Globus pallidus (tissue), 1 donor: ENCODE results near the gene TMEM62.
"Not testable (repeated sequence)": the region's sequence is repeated elsewhere in the genome, so short reads cannot be mapped to it uniquely, and the experiment has no call there.

ENCODE experiments used
- DNase-seq: peaks from one replicate; pipeline ENCODE4 v3.0.0-alpha.2; 2015; ENCODE audit warnings: low spot score

Gene TMEM62

DNA sequence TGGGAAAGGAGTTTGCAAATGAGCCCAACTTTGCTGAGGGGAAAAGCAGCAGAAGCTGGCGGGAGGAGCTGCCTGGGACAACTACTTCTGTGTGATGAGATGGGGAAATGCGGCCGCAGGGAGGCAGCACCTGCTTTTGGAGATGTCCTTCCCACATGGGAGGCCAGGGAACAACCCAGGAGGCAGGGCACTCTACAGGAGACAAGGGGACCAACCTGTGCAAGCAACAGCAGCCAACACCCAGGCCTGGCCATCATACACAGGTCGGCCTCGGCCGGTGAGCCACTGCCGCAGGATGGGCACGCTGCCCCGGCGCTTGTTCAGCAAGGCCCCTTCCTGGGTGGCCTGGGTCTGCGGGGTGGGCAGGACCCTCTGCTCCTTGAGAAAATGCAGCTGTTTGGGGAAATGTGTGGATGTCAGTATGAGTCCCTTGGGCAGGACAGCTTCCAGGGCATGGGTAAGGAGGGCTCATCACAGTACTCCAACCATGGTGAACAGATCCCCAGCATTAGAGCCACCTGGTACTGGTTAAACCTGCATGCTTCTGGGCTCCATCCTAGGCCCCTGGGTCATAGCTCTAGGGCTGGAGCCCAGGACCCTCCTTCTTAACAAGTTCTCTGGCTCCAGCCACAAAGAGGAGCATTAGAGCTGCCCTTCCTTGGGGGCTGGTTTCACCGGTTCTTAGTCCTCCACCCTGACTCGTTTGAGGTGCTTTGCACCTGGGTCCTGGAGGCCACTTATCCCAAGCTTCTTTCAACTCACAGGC lies 75.9 kb downstream of the TMEM62 start:
- DNase-seq: no peak

DNA sequence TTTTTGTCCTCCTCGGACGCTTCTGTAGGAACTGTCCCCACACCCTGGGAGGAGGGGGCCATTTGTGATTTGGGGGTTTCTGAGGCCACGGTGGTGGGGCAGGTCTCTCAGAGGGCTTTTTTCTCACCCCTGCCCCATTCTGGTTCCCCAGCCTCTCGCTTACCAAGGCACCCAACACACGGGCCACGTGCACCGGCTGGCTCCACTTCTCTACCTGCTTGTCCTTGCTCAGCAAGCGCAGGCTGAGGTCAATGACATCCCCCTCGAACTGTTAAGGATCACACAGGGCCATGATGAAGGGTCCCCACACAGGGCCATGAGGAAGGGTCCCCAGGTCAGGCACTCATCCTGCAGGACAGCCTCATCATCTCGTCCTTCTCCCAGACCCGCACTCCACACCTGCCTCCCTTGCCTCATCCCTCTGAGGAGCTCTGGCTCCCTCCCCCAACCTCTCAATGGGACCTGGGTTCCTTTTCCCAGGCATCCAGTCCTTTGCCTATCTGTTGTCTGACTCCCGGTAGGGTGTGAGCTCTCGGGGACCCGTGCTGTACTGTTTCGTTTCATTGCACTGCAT lies 76.9 kb downstream of the TMEM62 start:
- no peak for DNase-seq

DNA sequence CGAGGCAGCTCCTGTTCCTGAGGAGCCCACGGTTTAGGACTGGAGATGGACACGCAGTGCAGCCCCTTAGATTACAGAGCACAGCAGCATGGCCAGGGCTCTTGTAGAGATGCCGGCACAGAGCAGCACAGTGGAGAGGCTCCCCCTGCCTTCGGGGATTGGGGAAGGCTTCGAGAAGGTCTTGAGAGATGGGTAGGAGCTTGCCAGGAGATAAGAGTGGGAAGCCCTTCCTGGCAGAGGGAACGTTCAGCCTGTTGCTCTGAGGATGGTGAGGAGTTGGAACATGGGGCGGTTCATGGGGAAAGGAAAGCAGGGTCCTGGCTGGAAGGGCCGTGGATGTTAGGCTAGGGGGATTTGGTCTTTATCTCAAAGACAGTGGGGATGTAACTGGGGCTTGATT lies 77.4 kb downstream of the TMEM62 start:
- DNase-seq: no peak

DNA sequence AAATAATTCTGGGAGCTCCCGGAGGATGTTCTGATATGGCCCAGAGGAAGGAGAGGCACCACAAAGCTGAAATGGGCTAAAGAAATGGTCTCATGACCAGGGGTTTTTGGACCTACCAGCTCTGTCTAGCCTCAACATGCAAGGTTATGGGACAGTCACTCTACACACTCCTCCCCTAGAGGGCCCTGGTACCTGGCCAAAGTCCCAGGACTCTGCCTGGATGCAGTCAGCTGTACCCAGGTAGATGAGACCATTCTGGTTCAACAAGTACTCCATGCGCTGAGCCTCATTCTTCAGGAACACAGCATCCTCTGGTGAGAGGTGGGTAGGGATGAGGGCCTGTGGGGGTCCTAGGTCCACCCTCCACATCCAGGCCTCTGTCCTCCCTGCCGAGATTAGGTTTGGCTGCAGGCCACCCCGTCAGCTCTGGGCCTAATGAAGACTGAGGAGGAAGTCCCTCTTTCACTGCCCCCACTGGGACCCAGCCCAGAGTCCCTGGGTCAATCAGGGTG lies 77.9 kb downstream of the TMEM62 start:
- DNase-seq: no peak

DNA sequence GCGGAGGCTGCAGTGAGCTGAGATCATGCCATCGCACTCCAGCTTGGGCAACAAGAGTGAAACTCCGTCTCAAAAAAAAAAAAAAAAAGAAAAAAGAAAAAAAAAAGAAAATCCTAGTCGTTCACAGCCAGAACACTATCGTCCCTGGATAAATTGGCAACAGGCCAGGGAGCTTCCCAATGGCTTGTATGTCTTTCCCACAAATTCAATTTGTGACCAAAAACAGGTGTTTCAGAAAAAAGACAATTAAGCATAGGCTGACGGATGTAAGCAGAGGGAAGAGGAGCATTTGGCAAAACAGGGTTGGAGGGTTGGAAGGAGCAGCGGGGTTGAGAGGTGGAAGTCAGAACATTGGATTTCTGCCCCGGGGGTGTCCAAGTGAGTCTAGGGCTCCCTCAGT lies 78.9 kb downstream of the TMEM62 start:
- DNase-seq: no peak

DNA sequence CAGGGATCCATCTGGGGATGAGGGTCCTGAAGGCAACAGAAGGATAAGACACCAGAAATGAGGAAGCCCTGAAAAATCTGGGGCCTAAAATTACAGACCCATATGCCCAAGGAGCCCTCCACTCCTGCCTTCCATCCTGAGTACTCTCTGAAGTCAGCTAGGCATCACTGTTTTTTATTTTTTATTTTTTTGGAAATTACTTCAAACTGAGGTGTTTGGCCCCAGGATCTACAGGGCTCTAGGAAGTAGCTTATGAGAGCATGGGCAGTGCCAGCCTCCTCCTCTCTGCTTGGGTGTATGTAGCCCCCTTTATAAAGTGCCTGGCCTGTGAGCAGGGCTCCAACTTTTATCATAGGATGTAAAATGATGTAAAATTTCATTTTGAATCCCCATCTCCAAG lies 79.6 kb downstream of the TMEM62 start:
- no peak for DNase-seq

DNA sequence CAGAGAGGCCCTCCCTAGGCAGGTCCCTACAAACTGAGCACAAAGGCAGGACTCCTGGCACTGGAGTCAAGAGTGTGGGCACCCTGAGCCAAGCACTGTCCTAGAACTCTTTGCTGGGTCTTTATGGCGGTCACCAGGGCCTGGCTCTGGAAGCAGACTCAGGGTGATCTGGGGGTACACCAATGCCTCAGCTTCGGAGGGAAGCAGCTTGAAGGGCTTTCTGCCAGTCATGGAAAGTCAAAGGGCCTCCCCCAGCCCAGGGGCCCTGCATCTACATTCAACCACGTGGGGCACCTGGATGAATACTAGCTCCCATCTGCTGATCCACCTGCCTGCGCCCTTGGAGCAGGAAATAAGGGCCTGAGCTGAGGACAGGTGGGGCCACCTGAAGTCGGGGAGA lies 80.1 kb downstream of the TMEM62 start:
- DNase-seq: no peak

DNA sequence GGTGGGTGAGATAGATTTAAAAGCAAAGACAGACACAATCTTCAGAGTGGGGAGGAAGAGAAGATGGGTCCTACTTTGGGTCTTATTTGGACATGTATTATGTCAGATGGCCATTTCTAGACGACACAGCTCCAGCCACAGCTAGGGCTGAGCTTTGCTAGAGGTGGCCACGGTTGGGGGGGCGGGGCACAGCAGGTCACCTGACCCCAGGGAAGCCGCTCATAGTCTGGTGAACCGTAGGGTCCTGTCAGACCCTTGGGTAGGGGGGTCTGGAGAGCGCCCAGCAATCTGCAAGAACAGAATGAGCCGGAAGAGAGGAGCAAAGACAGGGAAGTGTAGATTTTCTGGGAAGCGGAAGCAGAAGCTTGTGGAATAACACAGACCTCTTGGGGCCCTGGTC lies 80.8 kb downstream of the TMEM62 start:
- no peak for DNase-seq

DNA sequence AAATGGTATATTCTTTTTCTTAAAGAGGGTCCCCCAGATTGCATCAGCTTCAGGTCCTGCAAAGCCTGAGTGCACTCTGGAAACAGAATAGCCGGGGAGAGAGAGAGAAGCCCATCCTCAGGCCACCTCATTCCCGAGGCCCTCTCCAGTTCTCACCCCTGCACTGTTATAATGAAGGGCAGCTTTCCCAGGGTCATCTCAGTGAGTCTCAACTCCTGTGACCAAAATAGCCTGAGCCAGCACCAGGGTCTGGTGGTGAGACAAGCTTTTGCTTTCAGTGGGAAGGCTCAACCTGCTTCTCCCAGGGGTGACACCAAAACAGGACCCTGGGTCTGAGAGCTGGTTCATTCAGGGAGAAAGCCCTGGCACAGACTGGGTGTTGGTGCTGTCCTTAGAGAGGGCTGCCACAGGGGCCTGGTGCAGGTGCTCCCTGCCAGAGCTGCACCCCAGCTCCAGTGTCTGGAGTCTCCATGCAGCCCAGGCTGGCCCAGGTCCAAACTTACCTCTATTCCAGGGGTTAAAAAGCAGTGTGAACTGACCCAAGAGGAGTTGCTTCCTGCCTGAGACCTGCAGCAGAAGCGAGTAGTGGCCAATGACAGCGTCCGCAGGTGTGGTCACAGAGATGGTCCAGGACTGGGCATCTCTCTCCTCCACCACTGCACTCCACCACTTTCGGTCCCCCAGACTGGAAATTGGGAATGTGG lies 81.4 kb downstream of the TMEM62 start:
- no peak for DNase-seq

DNA sequence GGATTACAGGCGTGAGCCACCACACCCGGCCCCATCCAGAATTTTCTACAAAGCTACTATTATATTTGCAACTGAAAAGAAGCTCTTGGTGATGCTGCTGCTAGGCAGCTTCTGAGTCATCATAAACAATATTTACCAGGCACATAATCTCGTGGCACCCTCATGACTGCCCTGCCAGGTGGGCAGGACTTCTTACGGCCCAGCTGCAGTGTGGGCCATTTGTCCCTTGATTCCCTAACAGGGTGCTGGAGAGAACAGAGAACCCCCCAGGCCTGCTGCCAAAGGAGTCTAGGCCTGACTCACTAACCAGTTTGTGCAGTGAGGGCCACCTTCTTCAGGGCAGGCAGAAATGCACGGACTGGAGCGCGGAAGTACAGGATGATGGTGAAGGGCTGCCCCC lies 82.6 kb downstream of the TMEM62 start:
- DNase-seq: no peak

DNA sequence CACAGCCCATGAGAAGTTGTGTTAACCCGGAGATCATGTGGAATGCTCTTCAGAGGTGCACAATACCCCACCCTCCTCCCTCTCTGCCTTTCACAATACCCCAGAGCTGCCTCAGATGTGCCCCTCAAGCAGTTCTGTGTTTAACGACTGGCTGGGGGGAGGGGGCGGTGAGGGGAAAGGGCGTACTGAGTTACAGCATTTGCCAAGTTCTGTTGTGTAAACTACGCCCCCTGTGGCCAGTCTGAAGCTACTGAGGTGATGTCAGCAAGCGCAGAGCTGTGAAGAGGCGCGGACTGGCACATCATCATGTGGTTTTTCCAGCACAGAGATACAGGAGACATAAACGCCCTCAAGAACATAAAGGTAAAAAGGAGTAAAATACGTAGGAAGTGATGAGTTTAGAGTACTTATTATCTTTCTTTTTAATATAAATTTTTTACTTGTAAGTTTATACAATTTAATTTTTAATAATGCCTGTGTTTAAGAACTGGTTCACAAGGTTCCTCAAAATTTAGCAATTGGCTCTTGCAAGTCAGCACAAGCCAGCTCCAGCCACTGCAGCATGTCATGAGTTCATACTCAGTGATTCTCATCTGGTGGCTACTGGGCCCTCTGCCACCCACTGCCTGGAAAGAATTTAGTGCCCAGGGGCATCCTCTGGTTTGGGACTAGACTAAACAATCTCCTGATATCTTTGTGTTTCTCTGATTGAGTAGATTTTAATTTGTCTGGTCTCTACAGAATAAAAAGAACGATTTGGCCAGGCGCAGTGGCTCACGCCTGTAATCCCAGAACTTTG lies 85.7 kb downstream of the TMEM62 start:
- no peak for DNase-seq

DNA sequence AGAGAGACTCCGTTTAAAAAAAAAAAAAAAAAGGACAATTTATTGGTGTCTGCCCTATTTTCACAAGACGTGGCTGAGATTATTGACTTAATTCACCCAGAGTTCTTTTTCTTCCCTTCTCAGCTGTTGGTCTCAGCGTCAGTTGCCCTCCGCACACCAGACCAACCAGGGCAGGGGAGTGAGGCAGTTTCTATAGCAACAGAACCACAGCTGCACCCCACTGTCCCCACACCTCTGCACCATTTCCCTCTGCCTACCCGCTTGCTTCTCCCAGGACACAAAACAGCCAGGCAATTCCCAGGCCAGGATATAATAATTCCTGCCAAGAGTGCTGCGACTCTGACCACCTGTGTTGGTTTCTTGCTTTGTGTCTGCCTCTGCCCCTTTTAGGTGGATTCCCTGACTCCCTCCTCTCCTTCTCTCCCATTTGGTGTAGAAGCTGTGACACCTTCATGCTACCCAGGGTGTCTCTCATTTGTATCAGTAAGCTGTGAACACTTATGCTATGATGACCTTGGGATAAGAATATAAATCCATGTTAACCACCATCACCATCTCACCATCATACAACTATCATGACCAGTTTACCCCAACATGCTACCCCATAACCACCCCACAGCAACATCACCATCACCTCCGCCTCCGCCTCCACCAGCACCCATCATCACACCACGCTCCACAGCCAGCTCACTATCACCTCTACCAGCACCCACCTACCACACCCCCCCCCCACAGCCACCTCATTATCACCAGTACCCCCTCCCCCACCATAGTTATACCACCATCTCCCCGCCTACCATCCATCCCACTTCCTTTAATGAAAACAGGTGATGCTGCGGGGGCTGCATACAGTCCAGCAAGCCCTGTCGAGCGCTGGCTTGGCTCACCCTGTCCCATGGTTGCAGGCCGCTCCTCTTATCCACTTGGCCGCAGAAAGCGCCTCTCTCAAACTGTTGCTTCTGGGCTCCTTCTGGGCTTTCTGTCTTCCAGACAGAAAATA lies 86.8 kb downstream of the TMEM62 start:
- no peak for DNase-seq

DNA sequence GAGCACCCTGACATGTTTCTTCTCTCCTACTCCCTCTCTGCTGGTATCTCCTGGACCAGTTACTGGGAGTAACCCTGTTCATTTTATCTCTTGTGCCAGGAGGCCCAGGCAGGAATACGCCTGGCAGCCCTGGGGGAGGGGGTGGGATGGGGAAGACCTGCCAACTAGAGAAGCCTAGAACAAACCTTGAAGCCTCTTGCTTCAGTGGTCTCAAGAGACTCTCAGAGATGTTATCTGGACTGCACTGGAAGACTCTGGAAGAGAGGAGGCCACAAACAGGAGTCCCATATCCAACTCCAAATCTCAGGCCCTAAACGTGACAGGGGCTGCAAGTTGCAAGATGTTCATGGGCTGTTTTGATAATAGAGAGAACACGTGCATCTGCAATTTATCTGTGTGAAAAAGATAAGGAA lies 87.6 kb downstream of the TMEM62 start, which contains the start of gene EPB42:
EPB42 (minus strand) TSS at position 28 of the 413 bp plus-strand sequence. CDS start 193 bp downstream, outside the sequence.
- no peak for DNase-seq

DNA sequence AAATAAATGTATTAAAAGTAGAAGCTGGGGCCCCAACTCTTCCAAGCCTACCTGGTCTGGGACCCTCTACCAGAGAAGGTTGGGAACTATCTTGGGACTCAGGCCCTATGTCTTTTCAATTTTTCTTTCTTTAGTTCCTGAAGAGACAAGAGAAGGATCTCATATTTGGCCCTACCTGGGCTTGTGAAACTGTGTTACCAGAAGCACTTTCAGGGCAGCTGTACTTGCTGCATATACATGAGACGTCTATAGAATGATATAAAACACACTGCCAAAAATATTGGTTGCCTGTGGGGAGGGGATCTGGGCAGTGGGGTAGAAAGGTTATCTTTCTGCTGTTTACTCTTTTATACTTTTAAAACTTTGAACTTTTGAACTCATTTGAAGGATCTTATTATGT lies 88.0 kb downstream of the TMEM62 start:
- DNase-seq: no peak

DNA sequence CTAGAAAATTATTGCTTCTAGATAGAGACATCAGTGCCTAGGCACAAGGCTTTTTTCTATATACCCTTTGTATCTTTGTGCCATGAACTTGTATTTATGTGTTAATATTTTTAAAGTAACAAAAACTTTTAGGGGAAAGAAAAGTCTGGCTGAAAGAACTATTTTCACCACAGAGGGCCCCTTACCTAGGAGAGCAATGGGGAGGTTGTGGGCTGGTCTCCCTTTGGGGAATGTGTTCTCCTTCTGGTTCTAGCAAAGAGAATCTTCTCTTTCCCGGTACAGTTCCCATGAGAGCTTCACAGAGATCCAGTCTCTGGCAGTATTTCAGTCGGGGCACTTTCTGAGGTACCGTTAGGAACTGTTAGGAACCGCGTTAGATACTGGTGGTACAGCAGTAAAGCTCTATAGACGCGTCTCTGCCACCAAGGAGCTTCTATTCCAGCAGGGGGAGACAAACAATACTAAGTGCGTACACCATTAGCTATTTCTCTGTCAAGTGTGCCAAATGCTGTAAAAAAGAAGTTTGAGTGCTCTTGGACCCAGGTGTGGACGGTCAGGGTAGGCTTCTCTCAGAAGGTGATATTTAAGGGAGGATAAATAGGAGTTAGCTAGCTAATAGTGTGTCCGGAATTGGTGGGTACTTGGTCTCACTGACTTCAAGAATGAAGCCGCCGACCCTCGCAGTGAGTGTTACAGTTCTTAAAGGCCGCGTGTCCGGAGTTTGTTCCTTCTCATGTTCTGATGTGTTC lies 92.0 kb downstream of the TMEM62 start:
- peak; percentile 58 for DNase-seq

DNA sequence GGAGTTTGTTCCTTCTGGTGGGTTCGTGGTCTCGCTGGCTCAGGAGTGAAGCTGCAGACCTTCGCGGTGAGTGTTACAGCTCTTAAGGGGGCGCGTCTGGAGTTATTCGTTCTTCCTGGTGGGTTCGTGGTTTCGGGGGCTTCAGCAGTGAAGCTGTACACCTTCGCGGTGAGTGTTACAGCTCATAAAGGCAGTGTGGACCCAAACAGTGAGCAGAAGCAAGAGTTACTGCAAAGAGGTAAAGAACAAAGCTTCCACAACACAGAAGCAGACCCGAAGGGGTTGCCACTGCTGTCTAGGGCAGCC lies 92.5 kb downstream of the TMEM62 start:
- not testable (repeated sequence) for DNase-seq

DNA sequence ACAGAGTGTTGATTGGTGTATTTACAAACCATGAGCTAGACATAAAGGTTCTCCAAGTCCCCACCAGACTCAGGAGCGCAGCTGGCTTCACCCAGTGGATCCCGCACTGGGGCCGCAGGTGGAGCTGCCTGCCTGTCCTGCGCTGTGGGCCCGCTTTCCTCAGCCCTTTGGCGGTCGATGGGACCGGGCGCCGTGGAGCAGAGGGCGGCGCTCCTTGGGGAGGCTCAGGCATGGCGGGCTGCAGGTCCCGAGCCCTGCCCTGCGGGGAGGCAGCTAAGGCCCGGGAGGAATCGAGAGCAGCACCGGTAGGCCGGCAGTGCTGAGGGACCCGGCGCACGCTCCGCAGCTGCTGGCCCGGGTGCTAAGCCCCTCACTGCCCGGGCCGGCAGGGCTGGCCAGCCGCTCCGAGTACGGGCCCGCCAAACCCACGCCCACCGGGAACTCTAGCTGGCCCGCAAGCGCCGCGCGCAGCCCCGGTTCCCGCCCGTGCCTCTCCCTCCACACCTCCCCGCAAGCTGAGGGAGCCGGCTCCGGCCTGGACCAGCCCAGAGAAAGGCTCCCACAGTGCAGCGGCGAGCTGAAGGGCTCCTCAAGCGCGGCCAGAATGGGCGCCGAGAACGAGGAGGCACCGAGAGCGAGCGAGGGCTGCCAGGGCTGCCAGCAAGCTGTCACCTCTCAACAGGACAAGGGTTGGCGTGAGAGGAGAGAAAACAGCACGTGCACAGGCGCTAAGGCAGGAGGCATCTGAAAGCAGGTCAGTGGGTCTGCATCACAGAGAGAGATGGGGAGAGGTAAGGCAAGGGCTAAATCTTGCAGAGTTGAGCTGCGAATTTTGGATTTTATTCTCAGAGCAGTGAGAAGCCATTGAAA lies 93.3 kb downstream of the TMEM62 start:
- DNase-seq: no peak

DNA sequence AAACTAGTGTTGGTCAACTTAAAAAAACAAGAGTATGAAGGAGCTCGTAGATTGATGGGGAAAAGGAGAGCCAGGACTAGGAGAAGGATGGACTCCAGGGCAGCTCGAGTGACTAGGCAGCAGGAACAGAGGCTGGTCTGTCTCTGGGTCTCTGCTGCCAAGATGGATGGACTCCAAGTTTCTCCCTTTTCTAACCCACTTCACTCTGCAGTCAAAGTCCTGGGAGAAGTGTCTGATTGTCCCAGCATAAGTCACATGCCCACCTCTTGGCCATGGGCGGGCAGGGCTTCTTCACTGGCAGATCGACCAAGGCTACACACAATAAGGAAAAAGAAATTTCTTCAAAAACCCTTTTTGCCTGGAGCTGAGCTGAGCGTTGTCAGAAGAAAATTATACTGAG lies 96.6 kb downstream of the TMEM62 start:
- peak; percentile 74 for DNase-seq

DNA sequence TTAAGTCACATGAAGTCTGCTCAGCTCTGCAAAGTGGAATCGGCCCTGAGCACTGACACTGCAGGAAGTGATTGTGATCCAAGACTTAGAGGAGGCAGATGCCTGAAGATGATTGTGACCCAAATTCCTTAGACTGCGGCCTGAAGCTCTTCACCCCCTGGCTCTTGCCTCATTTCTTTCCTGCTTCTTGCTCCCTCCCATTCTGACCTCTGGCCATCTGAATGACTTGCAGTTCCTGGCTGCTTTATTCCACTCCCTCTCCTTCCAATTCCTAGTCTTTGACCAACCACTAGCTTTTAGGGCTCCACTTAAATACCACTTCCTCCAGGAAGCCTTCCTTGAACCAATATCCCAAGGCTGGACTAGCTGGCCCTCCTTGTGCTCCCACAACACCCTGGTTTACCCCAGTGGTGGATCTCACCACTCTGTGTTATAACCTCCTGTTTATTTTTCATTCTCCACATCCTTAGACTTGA lies 97.3 kb downstream of the TMEM62 start:
- DNase-seq: no peak
